ENCODE measurements around the gene TTYH3.
"Not testable (repeated sequence)": the region's sequence is repeated elsewhere in the genome, so short reads cannot be mapped to it uniquely, and the experiment has no call there.

The TTYH3 gene

GRCh38 chr7:2687881-2688318 lies 56.1 kb downstream of the TTYH3 start, which contains the start of gene AMZ1:
Gene AMZ1 (plus strand): TSS chr7:2688202. CDS start chr7:2700452, 12,250 bp downstream.
- peaks cover 48% of the 10 kb centered on the region for H3K27me3 ChIP-seq (ENCODE audit: control insufficient read depth, insufficient read depth, low read length)
- no peaks in the 10 kb centered on the region for H3K9me3 ChIP-seq (ENCODE audit: control insufficient read depth, insufficient read depth, low read depth, low read length)
- no peak within 1 kb of the TSS for H3K27ac ChIP-seq (ENCODE audit: low read depth, low read length)
- peak within 1 kb of the TSS; percentile 62 for H3K4me3 ChIP-seq (ENCODE audit: low read depth, low read length)
- no peaks in the 10 kb centered on the region for H3K36me3 ChIP-seq (ENCODE audit: control insufficient read depth, insufficient read depth, low read length)
- H3K9ac ChIP-seq (ENCODE audit: low read length), result peak within 1 kb of the TSS; percentile 12
- peaks cover 12% of the 10 kb centered on the region; the same call in 1 of the 2 replicates for H3K4me1 ChIP-seq (ENCODE audit: control insufficient read depth, insufficient read depth, low read length)

GRCh38 chr7:2688409-2689342 lies 56.9 kb downstream of the TTYH3 start:
- H3K27ac ChIP-seq (ENCODE audit: low read depth, low read length), result no peak overlapping the region
- no peaks in the 10 kb centered on the region for H3K9me3 ChIP-seq (ENCODE audit: control insufficient read depth, insufficient read depth, low read depth, low read length)
- peak overlapping the region; percentile 12 for H3K9ac ChIP-seq (ENCODE audit: low read length)
- H3K4me3 ChIP-seq (ENCODE audit: low read depth, low read length), result peak overlapping the region; percentile 62
- peaks cover 48% of the 10 kb centered on the region for H3K27me3 ChIP-seq (ENCODE audit: control insufficient read depth, insufficient read depth, low read length)
- no peaks in the 10 kb centered on the region for H3K36me3 ChIP-seq (ENCODE audit: control insufficient read depth, insufficient read depth, low read length)
- peaks cover 12% of the 10 kb centered on the region; the same call in 1 of the 2 replicates for H3K4me1 ChIP-seq (ENCODE audit: control insufficient read depth, insufficient read depth, low read length)

DNA sequence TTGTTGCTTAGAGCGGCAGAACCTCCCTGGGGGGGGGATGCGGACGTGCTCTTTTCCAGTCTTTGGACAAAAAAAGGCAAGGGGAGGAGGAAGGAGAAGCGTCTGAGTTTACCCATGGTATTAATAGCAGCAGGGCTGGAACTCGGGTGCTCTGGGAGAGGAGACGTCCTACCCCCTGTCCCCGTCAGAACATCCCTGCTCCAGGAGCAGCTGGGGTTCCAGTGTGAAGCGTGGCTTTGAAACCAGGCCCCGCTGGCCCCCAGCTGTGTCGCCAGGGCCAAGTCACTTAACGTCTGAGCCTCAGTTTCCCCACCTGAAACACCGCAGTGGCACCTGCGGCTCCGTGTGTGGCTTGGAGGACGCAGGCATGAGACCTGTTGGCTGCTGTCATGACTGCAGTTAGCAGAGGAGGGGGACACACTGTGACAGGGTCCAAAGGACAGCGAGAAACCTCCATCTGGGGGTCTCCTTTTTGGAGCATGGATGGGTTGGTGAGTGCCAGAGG lies 57.6 kb downstream of the TTYH3 start:
- Histone ChIP-seq H3K4me1 (ENCODE audit: control insufficient read depth, insufficient read depth, low read length) (peaks cover 12% of the 10 kb centered on the region; the same call in 1 of the 2 replicates), H3K9ac (ENCODE audit: low read length) (no peak overlapping the region), H3K9me3 (ENCODE audit: control insufficient read depth, insufficient read depth, low read depth, low read length) (no peaks in the 10 kb centered on the region), H3K4me3 (ENCODE audit: low read depth, low read length) (no peak overlapping the region), H3K27me3 (ENCODE audit: control insufficient read depth, insufficient read depth, low read length) (peaks cover 48% of the 10 kb centered on the region), H3K27ac (ENCODE audit: low read depth, low read length) (no peak overlapping the region), H3K36me3 (ENCODE audit: control insufficient read depth, insufficient read depth, low read length) (no peaks in the 10 kb centered on the region)

GRCh38 chr7:2689951-2690705 lies 58.3 kb downstream of the TTYH3 start:
- peaks cover 48% of the 10 kb centered on the region for H3K27me3 ChIP-seq (ENCODE audit: control insufficient read depth, insufficient read depth, low read length)
- no peak overlapping the region for H3K9ac ChIP-seq (ENCODE audit: low read length)
- H3K4me1 ChIP-seq (ENCODE audit: control insufficient read depth, insufficient read depth, low read length), result peaks cover 12% of the 10 kb centered on the region; the same call in 1 of the 2 replicates
- no peak overlapping the region for H3K4me3 ChIP-seq (ENCODE audit: low read depth, low read length)
- H3K36me3 ChIP-seq (ENCODE audit: control insufficient read depth, insufficient read depth, low read length), result no peaks in the 10 kb centered on the region
- no peaks in the 10 kb centered on the region for H3K9me3 ChIP-seq (ENCODE audit: control insufficient read depth, insufficient read depth, low read depth, low read length)
- H3K27ac ChIP-seq (ENCODE audit: low read depth, low read length), result no peak overlapping the region

GRCh38 chr7:2691011-2691707 lies 59.4 kb downstream of the TTYH3 start:
- no peak overlapping the region for H3K27ac ChIP-seq (ENCODE audit: low read depth, low read length)
- no peaks in the 10 kb centered on the region for H3K9me3 ChIP-seq (ENCODE audit: control insufficient read depth, insufficient read depth, low read depth, low read length)
- peaks cover 43% of the 10 kb centered on the region for H3K27me3 ChIP-seq (ENCODE audit: control insufficient read depth, insufficient read depth, low read length)
- H3K9ac ChIP-seq (ENCODE audit: low read length), result no peak overlapping the region
- H3K36me3 ChIP-seq (ENCODE audit: control insufficient read depth, insufficient read depth, low read length), result no peaks in the 10 kb centered on the region
- no peak overlapping the region for H3K4me3 ChIP-seq (ENCODE audit: low read depth, low read length)
- peaks cover 12% of the 10 kb centered on the region; the same call in 1 of the 2 replicates for H3K4me1 ChIP-seq (ENCODE audit: control insufficient read depth, insufficient read depth, low read length)

- not testable (repeated sequence) for H3K36me3 ChIP-seq (ENCODE audit: control insufficient read depth, insufficient read depth, low read length); H3K27ac ChIP-seq (ENCODE audit: low read depth, low read length); H3K4me3 ChIP-seq (ENCODE audit: low read depth, low read length); H3K9me3 ChIP-seq (ENCODE audit: control insufficient read depth, insufficient read depth, low read depth, low read length); H3K9ac ChIP-seq (ENCODE audit: low read length)
- Histone ChIP-seq H3K27me3 (ENCODE audit: control insufficient read depth, insufficient read depth, low read length) (peaks cover 38% of the 10 kb centered on the region), H3K4me1 (ENCODE audit: control insufficient read depth, insufficient read depth, low read length) (peaks cover 12% of the 10 kb centered on the region; the same call in 1 of the 2 replicates)
Observed at GRCh38 chr7:2691932-2692439, 60.2 kb downstream of the TTYH3 start.

- no peak overlapping the region for H3K27ac ChIP-seq (ENCODE audit: low read depth, low read length)
- H3K27me3 ChIP-seq (ENCODE audit: control insufficient read depth, insufficient read depth, low read length), result peaks cover 32% of the 10 kb centered on the region
- H3K4me3 ChIP-seq (ENCODE audit: low read depth, low read length), result no peak overlapping the region
- no peaks in the 10 kb centered on the region for H3K9me3 ChIP-seq (ENCODE audit: control insufficient read depth, insufficient read depth, low read depth, low read length)
- no peak overlapping the region for H3K9ac ChIP-seq (ENCODE audit: low read length)
- no peaks in the 10 kb centered on the region for H3K36me3 ChIP-seq (ENCODE audit: control insufficient read depth, insufficient read depth, low read length)
- H3K4me1 ChIP-seq (ENCODE audit: control insufficient read depth, insufficient read depth, low read length), result peaks cover 12% of the 10 kb centered on the region; the same call in 1 of the 2 replicates
Observed at GRCh38 chr7:2692543-2692942, 60.8 kb downstream of the TTYH3 start.

- H3K9ac ChIP-seq (ENCODE audit: low read length); H3K4me1 ChIP-seq (ENCODE audit: control insufficient read depth, insufficient read depth, low read length); H3K4me3 ChIP-seq (ENCODE audit: low read depth, low read length); H3K27ac ChIP-seq (ENCODE audit: low read depth, low read length); H3K9me3 ChIP-seq (ENCODE audit: control insufficient read depth, insufficient read depth, low read depth, low read length); H3K36me3 ChIP-seq (ENCODE audit: control insufficient read depth, insufficient read depth, low read length): not testable (repeated sequence)
- peaks cover 22% of the 10 kb centered on the region for H3K27me3 ChIP-seq (ENCODE audit: control insufficient read depth, insufficient read depth, low read length)
Observed at GRCh38 chr7:2693420-2694121, 61.8 kb downstream of the TTYH3 start.

- H3K27ac ChIP-seq (ENCODE audit: low read depth, low read length); H3K9ac ChIP-seq (ENCODE audit: low read length); H3K36me3 ChIP-seq (ENCODE audit: control insufficient read depth, insufficient read depth, low read length); H3K4me3 ChIP-seq (ENCODE audit: low read depth, low read length); H3K4me1 ChIP-seq (ENCODE audit: control insufficient read depth, insufficient read depth, low read length); H3K9me3 ChIP-seq (ENCODE audit: control insufficient read depth, insufficient read depth, low read depth, low read length): not testable (repeated sequence)
- H3K27me3 ChIP-seq (ENCODE audit: control insufficient read depth, insufficient read depth, low read length), result peaks cover 17% of the 10 kb centered on the region
Observed at GRCh38 chr7:2694122-2694436, 62.3 kb downstream of the TTYH3 start.

All from HUES6 (cell line).